Measurements from ENCODE around the gene ENAH. TPM values are rescaled to one million over a fixed set of nuclear protein-coding genes. Genes with fewer than 3 reads are reported as not detected.

ENAH gene
- 62.5 and 67.4 TPM in 2 replicates for total RNA-seq

DNA sequence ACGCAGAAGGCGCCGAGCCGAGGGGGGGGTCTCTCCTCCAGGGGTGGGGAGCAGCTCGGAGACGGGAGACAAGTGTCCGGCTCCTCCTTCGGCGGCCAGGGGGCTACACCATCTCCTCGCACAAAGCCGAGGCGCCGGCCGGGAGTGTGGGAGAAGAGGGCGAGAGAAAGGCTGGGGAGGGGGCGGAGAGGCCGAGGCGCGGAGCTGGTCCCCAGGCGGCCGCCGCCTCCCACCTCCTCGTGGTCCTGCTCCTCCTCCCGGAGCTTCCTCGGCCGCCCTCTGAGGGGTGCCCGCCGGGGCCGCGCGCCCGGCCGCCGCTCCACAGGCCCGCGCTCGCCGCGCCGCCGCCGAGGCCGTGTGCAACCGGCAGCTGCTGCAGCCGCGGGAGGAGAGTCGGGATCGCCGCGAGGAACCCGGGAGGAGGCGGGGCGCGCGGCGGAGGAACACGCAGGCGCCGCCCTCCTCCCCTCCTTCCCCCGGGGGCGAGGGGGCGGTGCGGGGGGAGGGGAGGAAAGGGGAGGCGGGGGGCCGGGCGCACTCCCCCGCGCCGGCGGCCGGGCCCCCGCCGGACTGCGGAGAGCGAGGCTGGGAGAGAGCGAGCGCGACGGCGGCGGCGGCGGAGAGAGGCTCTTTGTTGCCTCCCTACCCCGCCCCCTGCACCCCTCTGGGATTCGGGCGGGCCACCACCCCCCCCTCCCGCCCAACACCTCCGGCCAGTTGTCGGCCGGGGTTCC, at the start of gene ENAH:
ENAH (minus strand) TSS at position 395 of the 734 bp plus-strand sequence. CDS start 433 bp downstream, outside the sequence.

Other genes with a start within 250 kb of the ENAH start
- 18.0 and 25.2 TPM in 2 replicates for gene LBR, start 225.1 kb downstream of the ENAH start, total RNA-seq
- gene SRP9, start 124.7 kb upstream of the ENAH start, total RNA-seq, result 233 and 250 TPM in 2 replicates
- gene EPHX1, start 157.0 kb upstream of the ENAH start, total RNA-seq, result 23.7 and 25.0 TPM in 2 replicates
- 6.5 and 8.7 TPM in 2 replicates for gene TMEM63A, start 229.3 kb upstream of the ENAH start, total RNA-seq
- gene LEFTY1, start 236.0 kb upstream of the ENAH start, total RNA-seq, result not detected in 2 replicates

Data from airway epithelial cell (primary cell).